Raji (cell line): ENCODE measurements around the gene SLC19A3.

Source experiments
- POLR2A ChIP-seq: IDR thresholded peaks from 2 replicates; pipeline ENCODE4 v1.6.1; 2011; ENCODE audit warnings: low read depth, low read length, control low read depth; ENCODE audit not compliant: insufficient read depth

The SLC19A3 gene

DNA sequence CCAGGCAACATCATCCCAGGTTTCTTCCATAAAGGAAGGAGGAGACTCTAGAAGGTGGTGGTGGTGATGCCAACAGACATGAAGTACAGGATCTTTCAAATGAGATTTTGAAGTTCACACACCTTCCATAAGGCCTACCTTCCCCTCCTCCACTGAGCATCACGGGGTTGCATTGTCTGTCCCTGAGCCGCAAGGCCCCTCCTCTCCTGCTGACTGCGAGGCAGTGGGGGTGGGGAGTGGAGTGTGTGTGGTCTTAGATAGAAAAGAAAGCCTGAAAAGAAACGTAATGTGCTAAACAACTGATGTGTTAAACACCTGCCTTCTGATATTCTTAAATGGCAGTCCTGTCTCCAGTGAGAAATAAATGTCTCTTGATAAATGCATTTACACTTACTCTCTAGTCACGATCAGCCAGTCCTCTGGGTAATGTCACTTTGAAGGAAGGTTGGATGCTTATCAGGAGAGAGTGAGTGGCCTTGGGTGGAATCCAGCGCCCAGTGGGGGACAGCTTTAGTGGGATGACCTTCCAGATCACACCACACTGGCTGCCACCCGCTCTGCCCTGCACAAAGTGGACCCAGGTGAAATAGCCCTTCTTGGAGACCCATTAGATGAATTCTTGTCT lies 56.7 kb downstream of the SLC19A3 start:
- no peak for TF ChIP-seq POLR2A

DNA sequence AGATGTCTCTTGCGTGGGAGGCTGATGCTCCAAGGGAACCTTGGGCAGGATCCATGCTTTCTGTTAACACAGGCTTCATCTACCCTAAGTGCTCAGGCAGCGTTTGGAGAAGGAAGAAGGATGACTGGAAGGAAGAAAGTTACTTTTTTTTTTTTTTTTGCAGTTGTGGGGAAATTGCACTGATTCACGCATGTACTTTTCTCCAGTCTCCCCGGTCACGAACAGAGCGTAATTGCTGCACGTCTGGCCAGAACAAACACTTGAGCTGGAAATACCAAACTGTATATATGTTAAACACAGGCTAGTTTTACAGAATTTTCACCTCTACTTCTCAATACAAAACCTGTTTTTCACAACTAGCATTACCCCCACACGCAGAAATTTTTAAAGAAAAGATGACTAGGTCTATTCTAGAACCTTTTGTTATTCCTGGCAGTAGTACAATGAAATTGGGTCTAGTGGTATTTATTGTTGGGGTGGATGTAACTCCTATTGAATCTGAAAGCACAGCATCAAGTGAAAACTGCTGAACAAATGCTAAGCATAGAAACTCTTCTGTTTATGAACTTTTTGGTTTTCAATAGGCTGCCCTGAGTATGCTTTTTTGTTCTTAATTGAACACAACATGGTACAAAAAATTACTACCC lies 60.5 kb downstream of the SLC19A3 start:
- TF ChIP-seq POLR2A = no peak

DNA sequence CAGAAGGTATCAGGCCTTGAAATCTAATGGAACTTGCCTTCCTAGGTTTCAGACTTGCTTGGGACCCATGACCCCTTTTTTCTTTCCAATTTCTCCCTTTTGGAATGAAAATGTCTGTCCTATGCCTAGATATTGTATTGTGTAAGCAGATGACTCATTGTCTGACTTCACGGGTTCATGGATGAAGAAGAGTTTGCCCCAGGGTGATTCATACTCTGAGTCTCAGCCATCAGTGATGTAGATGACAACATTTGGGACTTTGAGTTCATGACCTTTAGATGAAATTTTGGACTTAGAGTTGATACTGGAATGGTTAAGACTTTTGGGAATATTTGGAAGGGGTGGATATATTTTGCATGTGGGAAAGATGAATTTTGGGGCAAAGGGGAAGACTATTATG lies 62.4 kb downstream of the SLC19A3 start:
- no peak for TF ChIP-seq POLR2A

DNA sequence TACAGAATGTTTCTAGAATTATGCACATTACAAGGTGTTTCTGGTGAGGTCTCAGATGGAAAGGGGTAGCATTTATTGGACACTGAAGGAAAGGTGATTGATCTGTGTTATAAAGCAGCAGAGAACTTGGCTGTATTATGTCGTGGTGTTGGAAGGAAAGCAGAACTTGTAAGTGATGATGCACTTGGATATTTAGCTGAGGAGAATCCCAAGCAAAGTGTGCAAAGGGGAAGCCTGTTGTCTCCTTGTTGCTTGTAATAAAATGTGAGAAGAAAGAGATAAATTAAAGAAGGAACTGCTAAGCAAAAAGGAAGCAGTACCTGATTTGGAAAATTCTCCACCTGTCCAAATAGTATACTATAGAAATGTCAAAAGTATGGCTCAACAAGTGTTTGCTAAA lies 63.4 kb downstream of the SLC19A3 start:
- no peak for TF ChIP-seq POLR2A

DNA sequence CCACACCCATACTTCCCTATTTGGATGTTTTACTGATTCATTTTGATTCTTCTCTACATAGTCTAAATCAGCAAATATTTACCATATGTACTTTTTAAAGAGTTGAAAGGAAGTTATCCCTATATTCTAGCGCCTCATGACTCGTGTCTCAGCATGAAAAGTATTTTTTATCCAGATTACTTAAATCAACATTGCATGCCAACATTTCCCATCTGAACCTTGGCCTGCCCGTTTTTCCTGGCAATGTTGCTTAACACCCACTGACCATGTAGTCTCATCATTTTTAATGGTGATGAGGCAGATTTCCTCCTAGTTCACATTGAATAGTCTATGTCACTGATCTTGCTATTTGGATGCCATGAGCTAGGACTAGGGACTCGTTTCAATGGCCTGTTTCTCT lies 64.4 kb downstream of the SLC19A3 start:
- TF ChIP-seq POLR2A = no peak

DNA sequence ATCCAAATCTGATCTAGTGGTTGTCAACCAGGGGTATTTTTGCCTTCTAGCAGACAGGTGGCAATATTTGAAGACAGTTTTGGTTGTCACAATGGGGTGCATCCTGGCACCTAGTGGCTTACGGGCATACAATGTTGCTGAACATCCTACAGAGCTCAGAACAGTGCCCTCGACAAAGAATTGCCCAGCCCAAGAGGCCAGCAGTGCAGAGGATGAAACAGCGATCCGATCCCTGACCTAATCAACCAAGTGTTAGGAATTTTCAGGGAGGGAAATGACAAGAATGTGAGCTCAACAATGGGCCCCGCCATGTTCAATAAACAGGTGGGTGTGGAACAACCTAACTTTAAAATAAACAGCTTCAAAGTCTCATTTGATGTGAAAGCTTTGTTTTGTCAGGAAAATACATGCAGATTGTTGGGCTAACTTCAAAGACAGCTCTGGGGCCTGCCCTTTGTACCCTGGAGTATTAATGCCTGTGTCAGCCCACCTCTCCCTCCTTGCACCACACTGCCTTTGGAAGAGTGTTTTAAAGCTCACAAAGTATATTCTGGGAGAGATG lies 73.8 kb downstream of the SLC19A3 start:
- no peak for TF ChIP-seq POLR2A

DNA sequence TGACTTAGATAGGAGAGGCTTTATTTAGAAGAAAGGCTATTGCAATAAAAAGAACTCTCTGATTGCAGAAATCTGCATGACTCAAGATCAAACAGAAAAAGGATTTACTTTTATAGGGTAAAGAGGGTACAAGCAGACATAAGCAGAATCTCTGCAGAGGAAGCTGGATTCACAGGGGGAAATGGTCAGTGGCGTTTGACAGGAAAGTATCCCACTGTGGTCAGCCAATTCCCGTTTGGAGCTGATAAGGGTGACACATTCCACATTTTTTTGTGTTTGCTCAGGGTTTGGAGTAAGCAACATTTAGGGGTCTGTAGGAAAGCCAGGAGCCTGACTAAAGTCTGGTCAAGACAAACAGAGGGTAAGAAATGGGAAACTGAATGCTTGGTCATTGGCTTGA lies 75.2 kb downstream of the SLC19A3 start:
- no peak for TF ChIP-seq POLR2A

DNA sequence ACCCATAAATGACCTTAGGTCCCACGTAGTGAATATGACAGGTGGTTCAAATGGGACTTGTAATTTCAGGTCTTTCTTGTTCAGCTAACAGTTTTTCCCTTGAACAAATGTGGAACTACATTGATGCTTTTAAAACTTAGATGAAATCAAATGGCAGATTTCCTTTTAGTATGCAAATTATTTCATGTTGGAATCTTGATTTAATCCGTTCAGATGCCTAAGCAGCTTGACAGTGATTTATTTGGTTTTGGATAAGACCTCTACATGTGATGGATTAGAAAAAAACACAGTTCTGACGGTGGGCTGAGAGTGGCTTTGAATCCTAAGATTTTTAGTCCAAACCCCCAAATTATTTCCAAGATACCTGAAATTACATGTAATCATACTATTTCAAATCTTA lies 83.6 kb downstream of the SLC19A3 start:
- no peak for TF ChIP-seq POLR2A
